GM12878 (cell line): ENCODE measurements around the gene SLC39A8.

Source experiments
- ASH2L ChIP-seq: fragments of 300-600, 200-600 bp; sonication (generic); IDR thresholded peaks from 2 replicates; pipeline ENCODE4 v1.6.1; 2017; ENCODE audit warnings: low read depth, mild to moderate bottlenecking, borderline replicate concordance
- CBX3 ChIP-seq: fragments of 200-600 bp; sonication (generic); IDR thresholded peaks from 2 replicates; pipeline ENCODE4 v1.6.1; 2016; ENCODE audit warnings: low read depth, borderline replicate concordance
- EGR1 ChIP-seq, 2 experiments: IDR thresholded peaks; 1 replicate in 1 of 2; 2 replicates in 1 of 2; pipeline ENCODE4 v1.6.1; 2011 to 2012; ENCODE audit warnings: low read depth in 2 of 2, low read length in 2 of 2, borderline replicate concordance in 1 of 2, mild to moderate bottlenecking in 1 of 2, moderate library complexity in 1 of 2
- EZH2 ChIP-seq: IDR thresholded peaks from 2 replicates; pipeline ENCODE4 v1.6.1; 2012; ENCODE audit warnings: low read depth, mild to moderate bottlenecking, control low read depth, inconsistent platforms, low read length, borderline replicate concordance; ENCODE audit not compliant: control insufficient read depth
- JUNB ChIP-seq: IDR thresholded peaks from 2 replicates; pipeline ENCODE4 v1.6.1; 2016; ENCODE audit warnings: antibody characterized with exemption, mild to moderate bottlenecking
- POLR2A ChIP-seq: IDR thresholded peaks from 2 replicates; pipeline ENCODE4 v1.6.1; 2011; ENCODE audit warnings: low read depth, mild to moderate bottlenecking, low read length
- RAD51 ChIP-seq: fragments of 450-650 bp; IDR thresholded peaks from 2 replicates; pipeline ENCODE4 v1.6.1; 2016; ENCODE audit warnings: moderate library complexity, mild to moderate bottlenecking, inconsistent platforms
- TCF12 ChIP-seq: IDR thresholded peaks from 2 replicates; pipeline ENCODE4 v1.6.1; 2011; ENCODE audit warnings: low read depth, mild to moderate bottlenecking, low read length
- ZNF24 ChIP-seq: fragments of 450-650 bp; IDR thresholded peaks from 2 replicates; pipeline ENCODE4 v1.6.1; 2017; ENCODE audit warnings: antibody characterized with exemption, mild to moderate bottlenecking
- TF ChIP-seq, protein P1 (sequence below), 3 experiments: IDR thresholded peaks in 2 of 3; conservative IDR thresholded peaks in 1 of 3; 2 replicates each; pipeline ENCODE4 v1.5.1; 2011; ENCODE audit warnings: low read depth in 3 of 3, low read length in 3 of 3, mild to moderate bottlenecking in 3 of 3, control low read depth in 2 of 3, moderate library complexity in 2 of 3, inconsistent platforms in 1 of 3, mixed read lengths in 1 of 3; ENCODE audit not compliant: control insufficient read depth in 2 of 3, insufficient read depth in 1 of 3; ENCODE audit errors: extremely low read depth in 1 of 3
- TF ChIP-seq, protein P2 (sequence below): fragments of 450-650 bp; IDR thresholded peaks from 2 replicates; pipeline ENCODE4 v1.6.1; 2017; ENCODE audit warnings: mild to moderate bottlenecking

GRCh38 chr4:102342404-102343074, 2.7 kb downstream of the SLC39A8 start:
- TF ChIP-seq, protein P1, sequence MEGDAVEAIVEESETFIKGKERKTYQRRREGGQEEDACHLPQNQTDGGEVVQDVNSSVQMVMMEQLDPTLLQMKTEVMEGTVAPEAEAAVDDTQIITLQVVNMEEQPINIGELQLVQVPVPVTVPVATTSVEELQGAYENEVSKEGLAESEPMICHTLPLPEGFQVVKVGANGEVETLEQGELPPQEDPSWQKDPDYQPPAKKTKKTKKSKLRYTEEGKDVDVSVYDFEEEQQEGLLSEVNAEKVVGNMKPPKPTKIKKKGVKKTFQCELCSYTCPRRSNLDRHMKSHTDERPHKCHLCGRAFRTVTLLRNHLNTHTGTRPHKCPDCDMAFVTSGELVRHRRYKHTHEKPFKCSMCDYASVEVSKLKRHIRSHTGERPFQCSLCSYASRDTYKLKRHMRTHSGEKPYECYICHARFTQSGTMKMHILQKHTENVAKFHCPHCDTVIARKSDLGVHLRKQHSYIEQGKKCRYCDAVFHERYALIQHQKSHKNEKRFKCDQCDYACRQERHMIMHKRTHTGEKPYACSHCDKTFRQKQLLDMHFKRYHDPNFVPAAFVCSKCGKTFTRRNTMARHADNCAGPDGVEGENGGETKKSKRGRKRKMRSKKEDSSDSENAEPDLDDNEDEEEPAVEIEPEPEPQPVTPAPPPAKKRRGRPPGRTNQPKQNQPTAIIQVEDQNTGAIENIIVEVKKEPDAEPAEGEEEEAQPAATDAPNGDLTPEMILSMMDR (IDR thresholded peaks at IDR 0.05 in 2 of 3, conservative IDR thresholded peaks at IDR 0.05 in 1 of 3; ENCODE audit: control insufficient read depth in 2 of 3, extremely low read depth in 1 of 3, insufficient read depth in 1 of 3, low read depth in 3 of 3, low read length in 3 of 3): no peak
- TF ChIP-seq ASH2L: no peak
- TF ChIP-seq, protein P2, sequence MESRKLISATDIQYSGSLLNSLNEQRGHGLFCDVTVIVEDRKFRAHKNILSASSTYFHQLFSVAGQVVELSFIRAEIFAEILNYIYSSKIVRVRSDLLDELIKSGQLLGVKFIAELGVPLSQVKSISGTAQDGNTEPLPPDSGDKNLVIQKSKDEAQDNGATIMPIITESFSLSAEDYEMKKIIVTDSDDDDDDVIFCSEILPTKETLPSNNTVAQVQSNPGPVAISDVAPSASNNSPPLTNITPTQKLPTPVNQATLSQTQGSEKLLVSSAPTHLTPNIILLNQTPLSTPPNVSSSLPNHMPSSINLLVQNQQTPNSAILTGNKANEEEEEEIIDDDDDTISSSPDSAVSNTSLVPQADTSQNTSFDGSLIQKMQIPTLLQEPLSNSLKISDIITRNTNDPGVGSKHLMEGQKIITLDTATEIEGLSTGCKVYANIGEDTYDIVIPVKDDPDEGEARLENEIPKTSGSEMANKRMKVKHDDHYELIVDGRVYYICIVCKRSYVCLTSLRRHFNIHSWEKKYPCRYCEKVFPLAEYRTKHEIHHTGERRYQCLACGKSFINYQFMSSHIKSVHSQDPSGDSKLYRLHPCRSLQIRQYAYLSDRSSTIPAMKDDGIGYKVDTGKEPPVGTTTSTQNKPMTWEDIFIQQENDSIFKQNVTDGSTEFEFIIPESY: no peak
- TF ChIP-seq TCF12: no peak
- no peak for TF ChIP-seq CBX3
- TF ChIP-seq JUNB: no peak
- no peak for TF ChIP-seq EGR1 (IDR thresholded peaks at IDR 0.05; ENCODE audit: borderline replicate concordance in 1 of 2, low read depth in 2 of 2, low read length in 2 of 2)
- TF ChIP-seq EZH2: no peak
- TF ChIP-seq ZNF24: no peak
- TF ChIP-seq POLR2A: no peak
- TF ChIP-seq RAD51: peak; percentile 69; the same call in 1 of the 2 replicates
